Adrenal gland (tissue), 5 donors: Measurements from ENCODE around the gene FEM1B.

Experiments
- CTCF ChIP-seq, 6 experiments: fragments of 450-650 bp in 4 of 6; fragments of 200-600 bp in 2 of 6; sonication (generic) in 1 of 6; IDR thresholded peaks; 1 replicate in 5 of 6; 2 replicates in 1 of 6; pipeline versions ENCODE4 v1.5.1 to v1.8.0; 2016 to 2021; ENCODE audit warnings: antibody characterized with exemption in 6 of 6, mild to moderate bottlenecking in 2 of 6, moderate library complexity in 1 of 6
- POLR2A ChIP-seq, 2 donors: fragments of 450-650 bp; IDR thresholded peaks; one replicate each; pipeline ENCODE4 v1.6.1; 2017; ENCODE audit warnings: antibody characterized with exemption in 2 of 2, mild to moderate bottlenecking in 2 of 2, moderate library complexity in 1 of 2
- donor health status: DM: no; HTN: no; CAD: no.

- TF ChIP-seq CTCF (IDR thresholded peaks at IDR 0.05) = no peak
- TF ChIP-seq POLR2A (IDR thresholded peaks at IDR 0.05) = no peak
Measured at GRCh38 chr15:68307131-68307928, 29.8 kb downstream of the FEM1B start.
